Measurements from ENCODE around the gene ELP5. TPM values are rescaled to one million over a fixed set of nuclear protein-coding genes. Genes with fewer than 3 reads are reported as not detected.

ELP5 gene
- total RNA-seq, 1 experiment from 2014 or later = 49.6 TPM

DNA sequence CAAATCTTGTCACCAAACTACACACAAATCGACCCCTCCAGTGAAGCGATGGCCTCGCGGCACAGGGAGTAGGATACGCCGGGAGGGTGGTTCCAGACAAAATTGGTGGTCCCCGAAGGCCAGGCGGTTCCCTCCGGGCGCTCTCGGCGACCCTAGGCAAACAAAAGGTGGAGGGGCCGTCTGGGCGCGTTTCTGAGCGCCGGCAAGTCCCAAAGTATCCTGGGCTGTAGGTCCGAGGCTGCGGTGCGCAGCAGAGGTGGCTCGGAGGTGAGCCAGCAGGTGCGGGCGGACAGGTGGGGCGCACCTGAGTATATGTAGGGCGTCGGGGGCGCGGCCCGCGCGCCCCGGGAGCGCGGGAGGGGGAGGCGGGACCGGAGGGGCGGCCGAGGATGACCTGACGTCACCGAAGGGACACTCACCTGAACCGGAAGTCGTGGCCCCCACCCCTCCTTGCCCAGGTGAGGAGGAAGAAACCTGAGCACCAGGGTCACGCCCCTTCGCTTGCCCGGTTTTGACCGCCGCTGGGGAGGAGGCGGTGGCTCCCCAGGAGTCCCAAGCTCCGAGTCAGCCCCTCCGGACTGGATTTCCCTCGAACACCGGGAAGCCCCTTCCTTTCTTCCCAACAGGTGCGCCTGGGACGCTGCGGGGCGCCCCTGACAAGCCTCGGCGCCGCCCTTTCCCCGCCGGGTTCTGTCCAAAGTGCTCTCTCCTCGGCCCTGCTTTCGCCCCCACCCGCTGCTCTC, 10.3 kb downstream of the ELP5 start, which contains the start of gene CLDN7:
Gene CLDN7, minus strand, starts transcription at position 287 of the 743 bp plus-strand sequence. CDS start 435 bp downstream, outside the sequence.
- H4K20me1 ChIP-seq (ENCODE audit: control insufficient read depth, insufficient read depth, insufficient read length) = no peaks in the 10 kb centered on the region
- H4K8ac ChIP-seq (replicated peaks; ENCODE audit: insufficient read length, low read depth, low read length) = peak within 1 kb of the TSS; percentile 25
- H2BK15ac ChIP-seq (ENCODE audit: low read depth, low read length) = no peak within 1 kb of the TSS
- H3T11ph ChIP-seq (ENCODE audit: low read length) = no peak within 1 kb of the TSS
- no peaks in the 10 kb centered on the region for H3K9me3 ChIP-seq (ENCODE audit: control insufficient read depth, low read depth, low read length)
- WGBS (ENCODE audit: extremely low coverage, insufficient read length, low lambda C conversion rate) = no CpG with 5 or more reads among the region's 64 CpGs
- peaks cover 3 to 30% (median 27%) of the 10 kb centered on the region in 3 experiments for H3K36me3 Mint-ChIP-seq (ENCODE audit: insufficient read depth in 1 of 3, low read depth in 3 of 3)
- peaks cover 7% of the 10 kb centered on the region; the same call in 1 of the 2 replicates for H3K79me2 ChIP-seq (ENCODE audit: insufficient read depth, low read length)
- H2AFZ ChIP-seq (ENCODE audit: low read length) = no peak within 1 kb of the TSS
- peak within 1 kb of the TSS; percentile 55 for H3K27ac ChIP-seq (ENCODE audit: insufficient read length, low read depth, low read length)
- H3K14ac ChIP-seq (ENCODE audit: insufficient read depth, low read length) = peak within 1 kb of the TSS; percentile 98
- H4K91ac ChIP-seq (ENCODE audit: insufficient read length, low read depth, low read length) = peak within 1 kb of the TSS; percentile 95
- TF ChIP-seq, protein P1, sequence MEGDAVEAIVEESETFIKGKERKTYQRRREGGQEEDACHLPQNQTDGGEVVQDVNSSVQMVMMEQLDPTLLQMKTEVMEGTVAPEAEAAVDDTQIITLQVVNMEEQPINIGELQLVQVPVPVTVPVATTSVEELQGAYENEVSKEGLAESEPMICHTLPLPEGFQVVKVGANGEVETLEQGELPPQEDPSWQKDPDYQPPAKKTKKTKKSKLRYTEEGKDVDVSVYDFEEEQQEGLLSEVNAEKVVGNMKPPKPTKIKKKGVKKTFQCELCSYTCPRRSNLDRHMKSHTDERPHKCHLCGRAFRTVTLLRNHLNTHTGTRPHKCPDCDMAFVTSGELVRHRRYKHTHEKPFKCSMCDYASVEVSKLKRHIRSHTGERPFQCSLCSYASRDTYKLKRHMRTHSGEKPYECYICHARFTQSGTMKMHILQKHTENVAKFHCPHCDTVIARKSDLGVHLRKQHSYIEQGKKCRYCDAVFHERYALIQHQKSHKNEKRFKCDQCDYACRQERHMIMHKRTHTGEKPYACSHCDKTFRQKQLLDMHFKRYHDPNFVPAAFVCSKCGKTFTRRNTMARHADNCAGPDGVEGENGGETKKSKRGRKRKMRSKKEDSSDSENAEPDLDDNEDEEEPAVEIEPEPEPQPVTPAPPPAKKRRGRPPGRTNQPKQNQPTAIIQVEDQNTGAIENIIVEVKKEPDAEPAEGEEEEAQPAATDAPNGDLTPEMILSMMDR (conservative IDR thresholded peaks at IDR 0.05) = peak; percentile 49; the same call in 2 of the 3 replicates
- H3K27me3 ChIP-seq (ENCODE audit: insufficient read depth, low read length) = no peaks in the 10 kb centered on the region
- no peaks in the 10 kb centered on the region for H3K79me1 ChIP-seq (ENCODE audit: insufficient read depth, low read depth, low read length, poor library complexity, severe bottlenecking)
- peak within 1 kb of the TSS; percentile 95 for H3K9ac ChIP-seq (ENCODE audit: extremely low read depth, insufficient read length, low read length)
- peaks cover 0 to 4% of the 10 kb centered on the region in 2 experiments; a peak in 1 of 5 replicates for H3K9me3 Mint-ChIP-seq
- H2BK12ac ChIP-seq (ENCODE audit: insufficient read length, low read depth, low read length) = peak within 1 kb of the TSS; percentile 84
- H3K23ac ChIP-seq (ENCODE audit: insufficient read length, low read depth, low read length) = no peak within 1 kb of the TSS
- peak within 1 kb of the TSS; percentile 98 for H3K18ac ChIP-seq (ENCODE audit: insufficient read length, low read depth, low read length)
- H3K4me1 Mint-ChIP-seq = peaks cover 32 to 48% of the 10 kb centered on the region in 2 experiments
- H2BK5ac ChIP-seq (ENCODE audit: insufficient read length, low read length) = peak within 1 kb of the TSS; percentile 31
- peak within 1 kb of the TSS; percentile 39 for H2BK120ac ChIP-seq (ENCODE audit: low read depth, low read length, poor library complexity, severe bottlenecking)
- H3K56ac ChIP-seq (ENCODE audit: insufficient read length, low read depth, low read length) = no peak within 1 kb of the TSS
- H4K5ac ChIP-seq (ENCODE audit: insufficient read length, low read depth, low read length) = peak within 1 kb of the TSS; percentile 37
- peak within 1 kb of the TSS; percentile 91; the same call in 1 of the 2 replicates for H3K4ac ChIP-seq (ENCODE audit: low read depth, low read length)
- no peak within 1 kb of the TSS for H2BK20ac ChIP-seq (ENCODE audit: low read depth, low read length, poor library complexity, severe bottlenecking)
- peak within 1 kb of the TSS; percentile 76 for H3K4me2 ChIP-seq (ENCODE audit: insufficient read depth, insufficient read length, low read length)
- H2AK5ac ChIP-seq (ENCODE audit: insufficient read length, low read length) = no peak within 1 kb of the TSS
- peaks cover 4% of the 10 kb centered on the region; the same call in 1 of the 2 replicates for H3K4me1 ChIP-seq (ENCODE audit: insufficient read depth, low read length)
- DNase-seq = peak; percentile 99
- peaks cover 2% of the 10 kb centered on the region; the same call in 1 of the 2 replicates for H3K27me3 Mint-ChIP-seq (ENCODE audit: low read depth)
- peak within 1 kb of the TSS; percentile 96 to 100 (median 99) for H3K27ac Mint-ChIP-seq
- peak within 1 kb of the TSS; percentile 86 to 93 for H3K4me3 Mint-ChIP-seq
- H3K23me2 ChIP-seq (ENCODE audit: insufficient read length, low read depth, low read length, poor library complexity, severe bottlenecking) = peaks cover 25% of the 10 kb centered on the region
